Brain pericyte (primary cell): ENCODE measurements around the gene AKAP13.
A peak's percentile ranks its signal among the peaks of the same experiment; 100 is the strongest.

ENCODE experiments used
- DNase-seq: peaks from one replicate; pipeline ENCODE4 v3.0.0-alpha.2; 2012; ENCODE audit warnings: low read depth, low spot score

Gene AKAP13

DNA sequence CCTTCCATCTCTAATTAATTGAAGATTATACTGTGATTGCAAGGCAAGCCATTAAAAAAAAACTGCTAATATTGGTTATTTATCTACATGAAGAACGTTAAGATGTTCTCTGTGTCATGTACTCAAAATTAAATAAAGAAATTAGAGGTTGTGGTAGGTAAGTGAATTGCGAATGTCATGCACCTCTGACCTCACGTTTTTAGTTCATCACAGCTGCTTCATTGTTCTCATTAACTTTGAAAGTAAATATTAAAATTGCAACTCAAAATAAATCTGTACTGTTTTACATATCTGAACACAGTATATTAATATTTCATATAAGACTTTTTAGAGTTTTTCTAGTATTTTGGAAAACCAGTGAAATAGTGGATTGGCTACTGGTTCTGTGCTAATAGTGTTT lies 320.4 kb downstream of the AKAP13 start:
- DNase-seq = no peak

GRCh38 chr15:85702321-85703101 lies 322.1 kb downstream of the AKAP13 start:
- no peak for DNase-seq

DNA sequence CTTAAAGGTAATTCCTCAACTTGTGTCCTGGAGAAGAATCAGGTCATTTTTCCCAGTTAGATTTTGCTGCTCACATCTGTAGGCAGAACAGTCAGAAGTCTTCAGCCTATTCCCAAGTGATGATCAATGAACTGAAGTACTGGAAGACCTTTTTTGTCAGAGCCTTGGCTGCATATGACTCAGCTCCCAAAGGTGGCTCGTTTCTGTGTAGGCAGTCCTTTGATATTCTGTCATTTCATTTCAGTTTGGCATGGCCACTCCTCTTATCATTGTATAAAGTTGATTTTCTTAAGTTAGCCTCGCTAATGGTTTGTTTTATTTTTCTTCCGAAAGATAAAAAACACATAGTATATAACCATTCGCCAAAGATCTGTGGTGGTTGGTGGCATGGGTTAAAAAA lies 323.7 kb downstream of the AKAP13 start:
- no peak for DNase-seq

GRCh38 chr15:85704720-85705429 lies 324.5 kb downstream of the AKAP13 start:
- no peak for DNase-seq

- DNase-seq = no peak
Measured at GRCh38 chr15:85706779-85707518, 326.5 kb downstream of the AKAP13 start.

GRCh38 chr15:85707519-85708338 lies 327.3 kb downstream of the AKAP13 start:
- no peak for DNase-seq

- no peak for DNase-seq
Measured at GRCh38 chr15:85708402-85708941, 328.1 kb downstream of the AKAP13 start.

DNA sequence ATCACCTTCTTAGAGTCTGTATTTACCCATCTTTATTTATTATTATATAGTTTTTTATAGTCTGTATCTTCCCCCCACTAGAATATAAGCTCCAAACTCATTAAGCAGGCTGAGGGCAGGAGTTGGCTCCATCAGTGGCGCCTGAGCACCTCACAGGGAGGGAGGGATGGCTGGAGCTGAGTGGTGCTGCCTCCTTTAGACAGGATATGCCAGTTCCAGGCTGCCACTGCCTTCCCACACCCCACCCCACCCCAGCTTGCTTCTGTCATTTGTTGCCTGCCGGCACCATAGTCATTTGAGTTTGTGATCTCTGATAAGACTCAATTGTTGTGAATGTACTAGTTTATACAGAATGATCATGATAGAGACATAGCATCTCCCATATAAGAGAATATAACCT lies 328.8 kb downstream of the AKAP13 start:
- DNase-seq = no peak

- no peak for DNase-seq
Measured at GRCh38 chr15:85710340-85710842, 330.0 kb downstream of the AKAP13 start.

DNA sequence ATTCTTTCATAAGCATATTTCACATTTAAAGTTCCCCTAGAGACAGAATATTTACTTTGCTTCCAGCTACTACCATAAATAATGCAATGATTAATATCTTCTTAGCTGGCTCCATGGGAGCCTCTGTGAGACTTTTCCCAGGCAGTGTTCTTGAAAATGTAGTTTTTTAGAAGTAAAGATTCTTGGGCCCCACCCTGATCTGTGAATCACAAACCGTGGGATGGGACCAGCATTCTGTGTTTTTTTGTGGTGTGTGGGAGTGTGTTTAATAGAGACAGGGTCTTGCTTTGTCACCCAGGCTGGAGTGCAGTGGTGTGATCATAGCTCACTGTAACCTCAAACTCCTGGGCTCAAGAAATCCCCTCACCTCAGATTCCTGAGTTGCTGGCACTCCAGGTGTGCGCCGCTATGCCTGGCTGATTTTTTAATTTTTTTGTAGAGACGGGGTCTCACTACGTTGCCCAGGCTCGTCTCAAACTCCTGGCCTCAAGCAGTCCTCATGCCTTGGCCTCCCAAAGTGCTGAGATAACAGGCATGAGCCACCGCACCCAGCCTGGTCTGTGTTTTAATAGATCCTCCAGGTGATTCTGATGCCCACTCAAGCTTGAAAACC lies 331.3 kb downstream of the AKAP13 start:
- DNase-seq = no peak

GRCh38 chr15:85716261-85716660 lies 335.9 kb downstream of the AKAP13 start:
- DNase-seq = no peak

DNA sequence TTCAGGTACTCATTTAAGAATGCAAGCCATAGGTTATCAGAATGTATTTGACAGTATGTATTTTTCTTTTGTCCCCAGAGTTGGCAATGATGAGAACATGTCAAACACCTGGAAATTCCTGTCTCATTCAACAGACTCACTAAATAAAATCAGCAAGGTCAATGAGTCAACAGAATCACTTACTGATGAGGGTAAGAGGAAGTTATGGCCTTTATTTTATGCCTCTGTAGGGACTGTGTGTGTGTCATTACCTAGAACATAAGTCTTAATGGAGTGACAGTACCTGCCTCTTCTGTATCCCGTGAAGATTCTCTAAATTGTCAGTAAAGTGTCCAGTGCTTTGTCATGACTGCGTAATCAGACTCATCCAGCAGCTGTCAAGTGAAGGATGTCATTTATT lies 336.8 kb downstream of the AKAP13 start:
- no peak for DNase-seq

DNA sequence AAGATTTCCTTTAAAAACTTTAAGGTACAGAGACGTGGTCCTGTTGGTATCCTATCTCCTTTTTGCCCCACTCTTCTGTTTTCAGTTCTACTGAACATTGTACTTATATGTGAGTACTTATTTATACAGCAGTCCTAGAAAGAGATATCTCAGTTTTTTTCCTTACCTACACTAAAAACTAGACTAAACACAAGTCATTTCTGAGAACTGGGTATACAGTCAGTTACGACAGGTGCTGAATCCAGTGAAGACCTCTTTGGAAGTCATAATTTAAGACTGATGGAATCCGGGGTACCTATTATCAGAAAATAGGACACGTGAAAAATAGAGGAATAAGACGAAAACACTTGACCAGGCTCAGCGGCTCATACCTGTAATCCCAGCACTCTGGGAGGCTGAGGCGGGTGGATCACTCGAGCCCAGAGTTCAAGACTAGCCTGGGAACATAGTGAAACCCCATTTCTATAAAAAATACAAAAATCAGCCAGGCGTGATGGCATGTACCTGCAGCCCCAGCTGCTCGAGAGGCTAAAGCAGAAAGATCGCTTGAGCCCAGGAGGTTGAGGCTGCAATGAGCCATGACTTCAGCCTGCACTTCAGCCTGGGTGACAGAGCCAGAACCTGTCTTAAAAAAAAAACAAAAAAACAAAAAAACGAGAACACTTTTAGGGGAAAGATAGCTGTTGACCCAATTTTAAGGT lies 338.0 kb downstream of the AKAP13 start:
- no peak for DNase-seq

DNA sequence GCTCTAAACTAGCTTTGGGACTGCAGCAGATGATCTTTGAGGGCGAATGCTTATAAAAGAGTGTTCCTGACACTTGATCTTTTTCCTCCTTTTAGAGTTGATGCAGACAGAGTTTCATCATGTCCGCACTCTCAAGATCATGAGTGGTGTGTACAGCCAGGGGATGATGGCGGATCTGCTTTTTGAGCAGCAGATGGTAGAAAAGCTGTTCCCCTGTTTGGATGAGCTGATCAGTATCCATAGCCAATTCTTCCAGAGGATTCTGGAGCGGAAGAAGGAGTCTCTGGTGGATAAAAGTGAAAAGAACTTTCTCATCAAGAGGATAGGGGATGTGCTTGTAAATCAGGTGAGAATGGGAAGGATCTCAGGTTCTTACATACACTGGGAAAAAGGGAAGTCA lies 338.6 kb downstream of the AKAP13 start:
- DNase-seq = no peak

DNA sequence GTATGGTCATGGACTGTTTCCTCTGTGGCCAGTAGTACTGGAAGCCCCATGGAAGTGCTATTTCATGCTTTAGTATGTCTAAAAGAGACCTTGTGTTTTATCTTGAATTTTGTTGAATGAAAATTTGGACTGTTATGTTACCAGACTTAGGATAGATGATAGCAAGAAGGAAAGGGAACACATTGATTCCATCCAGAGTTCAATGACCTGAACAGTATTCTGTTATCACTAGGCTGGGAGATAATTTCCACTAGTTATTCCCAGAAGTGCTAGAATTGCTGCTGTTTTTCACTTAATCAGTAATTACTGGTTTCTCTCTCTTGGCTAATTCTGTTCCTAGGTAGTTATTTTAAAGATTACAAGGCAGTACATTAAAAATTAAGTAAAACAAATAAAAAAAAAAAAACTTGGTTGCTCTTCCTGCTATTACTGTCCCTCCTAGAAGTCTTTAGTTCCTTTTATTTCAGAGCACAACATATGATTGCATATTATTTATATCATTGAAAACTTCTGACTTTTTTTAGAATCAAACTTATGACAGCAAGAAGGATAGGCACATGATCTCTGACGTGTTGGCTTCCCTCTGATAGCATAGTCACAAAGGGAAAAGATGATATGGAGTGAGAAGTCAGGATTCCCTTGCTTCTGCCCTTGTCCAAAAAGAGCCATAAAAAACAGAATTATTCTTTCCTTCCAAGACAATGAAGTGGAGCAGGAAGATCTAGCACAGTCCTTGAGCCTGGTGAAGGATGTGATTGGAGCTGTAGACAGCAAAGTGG lies 342.2 kb downstream of the AKAP13 start:
- no peak for DNase-seq

GRCh38 chr15:85723960-85724945 lies 343.9 kb downstream of the AKAP13 start:
- no peak for DNase-seq

DNA sequence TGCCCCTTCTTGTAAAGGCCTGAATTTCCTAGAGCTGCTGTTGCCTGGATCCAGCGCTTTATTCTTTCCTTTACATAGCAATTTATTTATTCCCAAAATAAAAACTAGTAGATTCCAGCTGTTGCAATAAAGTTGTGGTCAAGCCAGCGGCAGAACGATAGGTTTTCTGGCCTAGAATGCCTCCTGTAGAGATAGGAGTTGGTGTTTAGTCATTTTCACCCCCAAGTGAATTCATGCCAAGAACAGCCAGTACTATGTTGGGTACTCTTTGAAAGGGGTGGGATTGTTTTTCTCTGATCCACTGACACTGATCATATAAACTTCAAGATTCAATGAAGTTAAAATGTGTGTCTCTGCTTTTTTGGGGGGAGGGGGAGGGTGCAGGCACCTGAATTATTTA lies 344.6 kb downstream of the AKAP13 start:
- DNase-seq = peak; percentile 48

- DNase-seq = no peak
Measured at GRCh38 chr15:85725564-85725963, 345.2 kb downstream of the AKAP13 start.
